Neural progenitor cell (in vitro differentiated cells): ENCODE results near the gene AHNAK2. TPM values are rescaled to one million over a fixed set of nuclear protein-coding genes. Genes with fewer than 3 reads are reported as not detected.
"Not testable (repeated sequence)": the region's sequence is repeated elsewhere in the genome, so short reads cannot be mapped to it uniquely, and the experiment has no call there.

Experiments
- DNase-seq: peaks from one replicate; pipeline ENCODE4 v3.0.0-alpha.2; 2016; ENCODE audit warnings: low spot score
- H2AFZ ChIP-seq: fragments of 200-600 bp; sonication (generic); replicated peaks from 2 replicates; pipeline ENCODE4 v1.6.1; 2016; ENCODE audit warnings: antibody characterized with exemption
- H3F3A ChIP-seq: fragments of 200-600 bp; sonication (generic); 2 replicates; pipeline ENCODE4 v1.6.1; 2016; ENCODE audit warnings: antibody characterized with exemption, low read depth
- H3K27ac ChIP-seq: fragments of 200-600 bp; sonication (generic); 2 replicates; pipeline ENCODE4 v1.5.1; 2016; ENCODE audit warnings: mild to moderate bottlenecking
- H3K27me3 ChIP-seq: fragments of 200-600 bp; sonication (generic); 2 replicates; pipeline ENCODE4 v1.6.1; 2016; ENCODE audit warnings: mild to moderate bottlenecking, moderate library complexity
- H3K36me3 ChIP-seq: fragments of 200-600 bp; sonication (generic); 2 replicates; pipeline ENCODE4 v1.5.1; 2016
- H3K4me1 ChIP-seq: fragments of 200-600 bp; sonication (generic); 2 replicates; pipeline ENCODE4 v1.6.1; 2016; ENCODE audit warnings: mixed run types
- H3K4me2 ChIP-seq: fragments of 200-600 bp; sonication (generic); 2 replicates; pipeline ENCODE4 v1.6.1; 2016
- H3K4me3 ChIP-seq: fragments of 200-600 bp; sonication (generic); 2 replicates; pipeline ENCODE4 v1.5.1; 2016
- H3K79me2 ChIP-seq: fragments of 200-600 bp; sonication (generic); 2 replicates; pipeline ENCODE4 v1.6.1; 2016; ENCODE audit warnings: low read depth
- H3K9ac ChIP-seq: fragments of 200-600 bp; sonication (generic); 2 replicates; pipeline ENCODE4 v1.6.1; 2016
- H3K9me3 ChIP-seq: fragments of 200-600 bp; sonication (generic); 2 replicates; pipeline ENCODE4 v1.5.1; 2016; ENCODE audit warnings: low read depth
- H4K20me1 ChIP-seq: fragments of 200-600 bp; sonication (generic); 2 replicates; pipeline ENCODE4 v1.6.1; 2016; ENCODE audit warnings: low read depth
- H3K27ac Mint-ChIP-seq: 3 replicates; pipeline ENCODE4 v1.8.0; 2021; ENCODE audit warnings: mixed read lengths
- H3K27me3 Mint-ChIP-seq: 2 replicates; pipeline ENCODE4 v1.8.0; 2022; ENCODE audit warnings: low read depth, mild to moderate bottlenecking, inconsistent platforms, moderate library complexity, mixed read lengths; ENCODE audit not compliant: insufficient read depth
- H3K36me3 Mint-ChIP-seq: 3 replicates; pipeline ENCODE4 v1.8.0; 2021; ENCODE audit warnings: mixed read lengths
- H3K4me1 Mint-ChIP-seq: 3 replicates; pipeline ENCODE4 v1.8.0; 2021; ENCODE audit warnings: mixed read lengths
- H3K4me3 Mint-ChIP-seq: 3 replicates; pipeline ENCODE4 v1.8.0; 2021; ENCODE audit warnings: mild to moderate bottlenecking, moderate library complexity, mixed read lengths
- H3K9me3 Mint-ChIP-seq: 3 replicates; pipeline ENCODE4 v1.8.0; 2020; ENCODE audit warnings: mixed read lengths
- EZH2 ChIP-seq: fragments of 200-600 bp; sonication (generic); IDR thresholded peaks from 2 replicates; pipeline ENCODE4 v1.6.1; 2017; ENCODE audit warnings: antibody characterized with exemption, mild to moderate bottlenecking, moderate library complexity
- EZH2phosphoT487 ChIP-seq: fragments of 200-600 bp; sonication (generic); IDR thresholded peaks from 2 replicates; pipeline ENCODE4 v1.6.1; 2017; ENCODE audit warnings: antibody characterized with exemption
- total RNA-seq: library from RNA; depleted of rRNA; stranded (reverse); fragments of >200 nt; gene quantifications from 2 replicates; pipeline ENCODE4 v1.2.3, GENCODE V29; 2015; ENCODE audit warnings: low replicate concordance
- TF ChIP-seq, protein P1 (sequence below): fragments of 200-600 bp; sonication (generic); IDR thresholded peaks from 2 replicates; pipeline ENCODE4 v1.5.1; 2017; ENCODE audit warnings: antibody characterized with exemption, mild to moderate bottlenecking

AHNAK2 gene
- total RNA-seq, 1 donor from 2014 or later, result 0.77 TPM

DNA sequence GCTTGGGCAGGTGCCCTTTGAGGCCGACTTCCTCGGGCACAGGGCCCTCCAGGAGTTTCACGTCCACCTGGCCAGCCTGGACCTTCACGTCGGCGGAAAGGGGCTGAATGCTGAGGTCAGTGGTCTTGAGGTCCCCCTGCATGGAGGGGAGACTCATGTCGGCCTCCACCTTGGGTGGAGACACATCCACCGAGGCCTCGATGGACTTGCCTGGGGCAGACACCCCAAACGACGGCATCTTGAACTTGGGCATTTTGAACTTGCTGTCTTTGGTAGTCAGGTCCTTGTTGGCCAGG, 29.5 kb downstream of the AHNAK2 start:
- no peaks in the 10 kb centered on the region for H3K9me3 Mint-ChIP-seq
- H3K4me2 ChIP-seq, result no peak overlapping the region
- DNase-seq, result no peak
- H3K4me1 Mint-ChIP-seq, result no peaks in the 10 kb centered on the region
- no peak for TF ChIP-seq EZH2
- TF ChIP-seq, protein P1, sequence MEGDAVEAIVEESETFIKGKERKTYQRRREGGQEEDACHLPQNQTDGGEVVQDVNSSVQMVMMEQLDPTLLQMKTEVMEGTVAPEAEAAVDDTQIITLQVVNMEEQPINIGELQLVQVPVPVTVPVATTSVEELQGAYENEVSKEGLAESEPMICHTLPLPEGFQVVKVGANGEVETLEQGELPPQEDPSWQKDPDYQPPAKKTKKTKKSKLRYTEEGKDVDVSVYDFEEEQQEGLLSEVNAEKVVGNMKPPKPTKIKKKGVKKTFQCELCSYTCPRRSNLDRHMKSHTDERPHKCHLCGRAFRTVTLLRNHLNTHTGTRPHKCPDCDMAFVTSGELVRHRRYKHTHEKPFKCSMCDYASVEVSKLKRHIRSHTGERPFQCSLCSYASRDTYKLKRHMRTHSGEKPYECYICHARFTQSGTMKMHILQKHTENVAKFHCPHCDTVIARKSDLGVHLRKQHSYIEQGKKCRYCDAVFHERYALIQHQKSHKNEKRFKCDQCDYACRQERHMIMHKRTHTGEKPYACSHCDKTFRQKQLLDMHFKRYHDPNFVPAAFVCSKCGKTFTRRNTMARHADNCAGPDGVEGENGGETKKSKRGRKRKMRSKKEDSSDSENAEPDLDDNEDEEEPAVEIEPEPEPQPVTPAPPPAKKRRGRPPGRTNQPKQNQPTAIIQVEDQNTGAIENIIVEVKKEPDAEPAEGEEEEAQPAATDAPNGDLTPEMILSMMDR, result no peak
- TF ChIP-seq EZH2phosphoT487, result no peak
- H4K20me1 ChIP-seq, result no peaks in the 10 kb centered on the region
- no peaks in the 10 kb centered on the region for H3K36me3 ChIP-seq
- H3K27ac Mint-ChIP-seq, result no peak overlapping the region
- H3K4me1 ChIP-seq, result no peaks in the 10 kb centered on the region
- H3K9me3 ChIP-seq, result no peaks in the 10 kb centered on the region
- H3K79me2 ChIP-seq, result no peaks in the 10 kb centered on the region
- H3K4me3 Mint-ChIP-seq, result no peak overlapping the region
- no peaks in the 10 kb centered on the region for H3F3A ChIP-seq
- H3K4me3 ChIP-seq, result no peak overlapping the region
- H3K27ac ChIP-seq, result no peak overlapping the region
- H3K36me3 Mint-ChIP-seq, result no peaks in the 10 kb centered on the region
- no peak overlapping the region for H3K9ac ChIP-seq
- H3K27me3 ChIP-seq, result no peaks in the 10 kb centered on the region
- H3K27me3 Mint-ChIP-seq, result peaks cover 3% of the 10 kb centered on the region
- no peak overlapping the region for H2AFZ ChIP-seq

GRCh38 chr14:104947881-104948735, 30.1 kb downstream of the AHNAK2 start:
- not testable (repeated sequence) for H3K4me3 Mint-ChIP-seq, H3K4me1 Mint-ChIP-seq, H3K36me3 Mint-ChIP-seq, DNase-seq, H4K20me1 ChIP-seq, H3K79me2 ChIP-seq, H3K4me3 ChIP-seq, H3K4me2 ChIP-seq, H3K4me1 ChIP-seq, H3K27ac ChIP-seq, H2AFZ ChIP-seq, H3K36me3 ChIP-seq, H3K27me3 ChIP-seq, H3F3A ChIP-seq, H3K27ac Mint-ChIP-seq, H3K9me3 Mint-ChIP-seq, H3K27me3 Mint-ChIP-seq, H3K9me3 ChIP-seq, H3K9ac ChIP-seq

DNA sequence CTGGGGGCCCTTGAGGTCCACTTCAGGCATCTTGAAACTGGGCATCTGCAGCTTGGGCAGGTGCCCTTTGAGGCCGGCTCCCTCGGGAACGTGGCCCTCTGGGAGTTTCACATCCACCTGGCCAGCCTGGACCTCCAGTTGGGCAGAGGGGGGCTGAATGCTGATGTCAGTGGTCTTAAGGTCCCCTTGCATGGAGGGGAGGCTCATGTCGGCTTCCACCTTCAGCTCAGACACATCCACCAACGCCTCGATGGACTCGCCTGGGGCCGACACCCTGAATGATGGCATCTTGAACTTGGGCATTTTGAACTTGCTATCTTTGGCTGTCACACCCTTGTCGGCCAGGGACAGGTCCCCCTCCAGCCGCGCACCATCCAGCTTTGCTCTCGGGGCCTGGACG, 31.0 kb downstream of the AHNAK2 start:
- not testable (repeated sequence) for H3K27ac ChIP-seq, H3K9me3 ChIP-seq, H3K36me3 ChIP-seq, H3K36me3 Mint-ChIP-seq, H3K27me3 Mint-ChIP-seq, H3K4me1 ChIP-seq, H3K9ac ChIP-seq, DNase-seq, H3K9me3 Mint-ChIP-seq, H2AFZ ChIP-seq, H3K27ac Mint-ChIP-seq, H3K4me3 ChIP-seq, H3K4me3 Mint-ChIP-seq, H3K4me2 ChIP-seq, H4K20me1 ChIP-seq, H3K27me3 ChIP-seq, H3K4me1 Mint-ChIP-seq, H3K79me2 ChIP-seq, H3F3A ChIP-seq

GRCh38 chr14:104945986-104946965, 31.9 kb downstream of the AHNAK2 start:
- not testable (repeated sequence) for H3K27ac Mint-ChIP-seq, H3K9me3 ChIP-seq, H3K4me1 Mint-ChIP-seq, DNase-seq, H3K4me3 Mint-ChIP-seq, H3K27ac ChIP-seq, H3K4me1 ChIP-seq, H3K9ac ChIP-seq, H3K79me2 ChIP-seq, H3K9me3 Mint-ChIP-seq, H3F3A ChIP-seq, H3K27me3 ChIP-seq, H4K20me1 ChIP-seq, H3K27me3 Mint-ChIP-seq, H3K36me3 ChIP-seq, H2AFZ ChIP-seq, H3K4me2 ChIP-seq, H3K4me3 ChIP-seq, H3K36me3 Mint-ChIP-seq

GRCh38 chr14:104945266-104945665, 32.9 kb downstream of the AHNAK2 start:
- H3K27ac ChIP-seq, H3K4me2 ChIP-seq, H3K27ac Mint-ChIP-seq, H3K9ac ChIP-seq, H3K4me1 Mint-ChIP-seq, H4K20me1 ChIP-seq, H3K36me3 Mint-ChIP-seq, H3K4me3 ChIP-seq, H3K9me3 Mint-ChIP-seq, DNase-seq, H3K27me3 ChIP-seq, H3K27me3 Mint-ChIP-seq, H3K4me3 Mint-ChIP-seq, H3K36me3 ChIP-seq, H2AFZ ChIP-seq, H3K4me1 ChIP-seq, H3K9me3 ChIP-seq, H3F3A ChIP-seq, H3K79me2 ChIP-seq: not testable (repeated sequence)

DNA sequence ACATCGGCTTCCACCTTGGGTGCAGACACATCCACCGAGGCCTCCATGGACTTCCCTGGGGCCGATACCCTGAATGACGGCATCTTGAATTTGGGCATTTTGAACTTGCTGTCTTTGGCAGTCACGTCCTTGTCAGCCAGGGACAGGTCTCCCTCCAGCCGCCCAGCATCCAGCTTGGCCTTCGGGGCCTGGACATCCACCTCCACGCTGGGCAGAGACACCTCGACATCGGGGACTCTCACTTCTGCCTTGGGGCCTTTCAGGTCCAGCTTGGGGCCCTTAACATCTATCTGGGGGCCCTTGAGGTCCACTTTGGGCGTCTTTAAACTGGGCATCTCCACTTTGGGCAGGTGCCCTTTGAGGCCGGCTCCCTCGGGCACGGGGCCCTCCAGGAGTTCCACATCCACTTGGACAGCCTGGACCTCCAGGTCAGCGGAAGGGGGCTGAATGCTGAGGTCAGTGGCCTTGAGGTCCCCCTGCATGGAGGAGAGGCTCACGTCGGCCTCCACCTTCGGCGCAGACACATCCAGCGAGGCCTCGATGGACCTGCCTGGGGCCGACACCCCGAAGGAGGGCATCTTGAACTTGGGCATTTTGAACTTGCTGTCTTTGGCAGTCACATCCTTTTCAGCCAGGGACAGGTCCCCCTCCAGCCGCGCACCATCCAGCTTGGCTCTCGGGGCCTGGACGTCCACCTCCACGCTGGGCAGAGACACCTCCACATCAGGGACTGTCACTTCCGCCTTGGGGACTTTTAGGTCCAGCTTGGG, 33.6 kb downstream of the AHNAK2 start:
- H3K27me3 Mint-ChIP-seq, H3F3A ChIP-seq, H3K27ac ChIP-seq, H3K36me3 Mint-ChIP-seq, H3K9ac ChIP-seq, H3K4me3 ChIP-seq, H3K4me2 ChIP-seq, H3K36me3 ChIP-seq, H3K4me3 Mint-ChIP-seq, H3K9me3 ChIP-seq, DNase-seq, H3K4me1 Mint-ChIP-seq, H2AFZ ChIP-seq, H3K9me3 Mint-ChIP-seq, H3K27ac Mint-ChIP-seq, H3K27me3 ChIP-seq, H3K4me1 ChIP-seq, H4K20me1 ChIP-seq, H3K79me2 ChIP-seq: not testable (repeated sequence)

DNA sequence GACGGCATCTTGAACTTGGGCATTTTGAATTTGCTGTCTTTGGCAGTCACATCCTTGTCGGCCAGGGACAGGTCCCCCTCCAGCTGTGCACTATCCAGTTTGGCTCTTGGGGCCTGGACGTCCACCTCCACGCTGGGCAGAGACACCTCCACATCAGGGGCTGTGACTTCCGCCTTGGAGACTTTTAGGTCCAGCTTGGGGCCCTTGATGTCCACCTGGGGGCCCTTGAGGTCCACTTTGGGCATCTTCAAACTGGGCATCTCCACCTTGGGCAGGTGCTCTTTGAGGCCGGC, 34.2 kb downstream of the AHNAK2 start:
- H3K4me3 Mint-ChIP-seq, H3K36me3 ChIP-seq, H3K27ac Mint-ChIP-seq, H3K9ac ChIP-seq, H3K27me3 Mint-ChIP-seq, H3K4me2 ChIP-seq, H3K4me1 ChIP-seq, H3K4me1 Mint-ChIP-seq, H3F3A ChIP-seq, H4K20me1 ChIP-seq, H3K36me3 Mint-ChIP-seq, H3K27ac ChIP-seq, H3K4me3 ChIP-seq, DNase-seq, H3K9me3 ChIP-seq, H3K9me3 Mint-ChIP-seq, H2AFZ ChIP-seq, H3K79me2 ChIP-seq: not testable (repeated sequence)
- peaks cover 16% of the 10 kb centered on the region for H3K27me3 ChIP-seq
